HUES48 (cell line): ENCODE data around the gene CCDC3.
"Not testable (repeated sequence)": the region's sequence is repeated elsewhere in the genome, so short reads cannot be mapped to it uniquely, and the experiment has no call there.

ENCODE experiments used
- H3K27ac ChIP-seq: one replicate; pipeline ENCODE4 v1.7.0; 2013; ENCODE audit warnings: low read depth, low read length, inconsistent platforms
- H3K27me3 ChIP-seq: 2 replicates; pipeline ENCODE4 v1.6.1; 2013; ENCODE audit warnings: mild to moderate bottlenecking, low read length; ENCODE audit not compliant: control insufficient read depth, insufficient read depth
- H3K36me3 ChIP-seq: 2 replicates; pipeline ENCODE4 v1.6.1; 2013; ENCODE audit warnings: low read length; ENCODE audit not compliant: control insufficient read depth, insufficient read depth
- H3K4me1 ChIP-seq: 2 replicates; pipeline ENCODE4 v1.6.1; 2013; ENCODE audit warnings: mild to moderate bottlenecking, low read length; ENCODE audit not compliant: control insufficient read depth, insufficient read depth
- H3K4me3 ChIP-seq: 2 replicates; pipeline ENCODE4 v1.5.1; 2013; ENCODE audit warnings: mild to moderate bottlenecking, low read depth, low read length
- H3K9ac ChIP-seq: 2 replicates; pipeline ENCODE4 v1.6.1; 2013; ENCODE audit warnings: mild to moderate bottlenecking, low read depth, low read length, moderate library complexity
- H3K9me3 ChIP-seq: 2 replicates; pipeline ENCODE4 v1.6.1; 2013; ENCODE audit warnings: low read length; ENCODE audit not compliant: control insufficient read depth, insufficient read depth

Gene CCDC3

DNA sequence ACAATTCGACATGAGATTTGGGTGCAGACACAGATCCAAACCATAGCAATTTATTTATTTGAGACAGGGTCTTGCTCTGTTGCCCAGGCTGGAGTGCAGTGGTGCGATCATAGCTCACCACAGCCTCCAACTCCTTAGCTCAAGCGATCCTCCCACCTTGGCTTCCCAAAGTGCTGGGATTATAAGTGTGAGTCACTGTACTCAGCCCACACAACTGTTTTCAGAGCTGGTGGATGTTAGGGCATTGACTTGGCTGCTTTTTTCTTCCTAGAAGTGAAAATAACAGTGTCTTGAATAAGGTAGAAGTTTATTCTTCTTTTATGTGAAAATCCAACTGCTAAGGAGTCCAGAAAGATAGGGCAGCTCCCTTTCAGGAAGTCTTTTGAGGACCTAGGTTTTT, 132.1 kb downstream of the CCDC3 start:
- Histone ChIP-seq H3K4me1 (no peaks in the 10 kb centered on the region), H3K27ac (no peak overlapping the region), H3K27me3 (no peaks in the 10 kb centered on the region), H3K9ac (no peak overlapping the region), H3K36me3 (no peaks in the 10 kb centered on the region), H3K4me3 (no peak overlapping the region), H3K9me3 (no peaks in the 10 kb centered on the region)

DNA sequence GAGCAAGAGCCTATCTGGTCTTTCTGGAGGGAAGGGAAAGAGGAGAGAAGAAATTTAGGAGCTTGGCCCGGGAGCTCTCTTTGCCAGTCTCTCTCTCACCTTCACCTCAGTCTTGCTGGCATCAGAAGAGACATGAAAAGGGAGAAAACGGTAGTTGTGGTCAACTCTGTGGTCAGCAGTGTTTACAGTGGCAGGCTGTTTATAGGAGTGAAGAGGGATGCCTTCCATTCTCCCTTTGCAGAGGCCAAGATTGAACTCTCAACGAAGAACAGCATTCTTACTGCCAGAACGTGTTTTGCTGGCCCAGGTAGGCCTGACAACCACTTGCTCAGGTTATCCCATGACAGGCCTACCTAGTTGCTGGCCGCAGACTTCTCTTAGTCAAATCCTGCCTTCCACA, 133.3 kb downstream of the CCDC3 start:
- no peaks in the 10 kb centered on the region for H3K4me1 ChIP-seq
- no peak overlapping the region for H3K27ac ChIP-seq

DNA sequence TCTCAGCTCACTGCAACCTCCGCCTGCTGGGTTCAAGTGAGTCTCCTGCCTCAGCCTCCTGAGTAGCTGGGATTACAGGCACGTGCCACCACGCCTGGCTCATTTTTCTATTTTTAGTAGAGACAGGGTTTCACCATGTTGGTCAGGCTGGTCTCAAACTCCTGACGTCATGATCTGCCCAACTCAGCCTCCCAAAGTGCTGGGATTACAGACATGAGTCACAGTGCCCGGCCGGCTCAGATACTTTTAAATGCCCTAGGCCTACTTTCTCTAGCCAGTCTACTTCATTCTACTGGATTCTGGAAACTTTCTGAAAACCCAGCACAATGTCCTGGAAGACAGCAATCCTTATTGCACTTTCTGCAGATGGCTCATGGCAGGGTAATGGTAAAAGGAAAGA, 136.0 kb downstream of the CCDC3 start:
- not testable (repeated sequence) for H3K4me3 ChIP-seq, H3K9me3 ChIP-seq, H3K27ac ChIP-seq, H3K4me1 ChIP-seq, H3K9ac ChIP-seq, H3K36me3 ChIP-seq, H3K27me3 ChIP-seq

More for the DNA sequence above, 133.3 kb downstream of the CCDC3 start:
- Histone ChIP-seq H3K9ac (no peak overlapping the region), H3K36me3 (no peaks in the 10 kb centered on the region), H3K4me3 (no peak overlapping the region), H3K27me3 (no peaks in the 10 kb centered on the region), H3K9me3 (no peaks in the 10 kb centered on the region)

DNA sequence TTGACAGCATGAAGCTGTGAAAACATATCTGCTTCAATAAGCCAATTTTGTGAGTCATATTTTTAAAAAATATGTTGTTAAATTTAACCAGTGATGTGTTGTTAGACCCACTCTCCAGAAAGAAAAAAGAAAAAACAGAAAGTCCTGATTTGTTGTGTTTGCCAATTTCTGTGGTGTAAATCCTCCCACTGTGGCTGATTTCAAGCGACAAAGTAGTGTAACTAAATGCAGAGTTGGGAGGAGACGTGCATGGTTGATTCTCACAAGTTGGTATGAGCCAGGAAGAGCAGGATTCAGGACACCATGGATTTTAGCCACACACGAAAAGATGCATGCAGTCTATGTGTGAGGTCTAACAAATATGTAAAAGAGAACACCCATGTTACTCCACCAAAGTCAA, 139.1 kb downstream of the CCDC3 start:
- no peaks in the 10 kb centered on the region for H3K4me1 ChIP-seq
- no peaks in the 10 kb centered on the region for H3K36me3 ChIP-seq
- no peak overlapping the region for H3K27ac ChIP-seq
- H3K27me3 ChIP-seq: no peaks in the 10 kb centered on the region
- no peak overlapping the region for H3K4me3 ChIP-seq
- no peaks in the 10 kb centered on the region for H3K9me3 ChIP-seq
- H3K9ac ChIP-seq: no peak overlapping the region

DNA sequence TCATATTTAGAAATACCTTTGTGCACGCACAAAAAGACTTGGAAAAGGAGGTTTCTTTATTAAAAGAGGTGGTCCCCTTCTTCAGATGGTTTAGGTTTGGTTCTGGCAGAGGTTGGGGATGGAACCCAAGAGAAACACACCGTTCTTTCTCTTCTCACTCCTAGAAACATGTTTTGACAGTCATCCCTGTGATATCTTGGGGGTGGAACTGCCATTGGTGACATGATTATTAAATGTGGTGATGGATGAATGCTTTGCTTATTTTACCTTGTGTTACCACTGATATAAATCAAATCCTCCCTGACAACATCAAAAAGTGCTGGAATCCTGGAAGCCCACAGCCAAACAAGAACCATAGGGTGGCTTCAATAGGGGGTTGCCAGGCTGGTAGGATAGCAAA, 146.5 kb downstream of the CCDC3 start:
- no peak overlapping the region for H3K9ac ChIP-seq
- no peak overlapping the region for H3K4me3 ChIP-seq
- H3K36me3 ChIP-seq: no peaks in the 10 kb centered on the region
- H3K4me1 ChIP-seq: no peaks in the 10 kb centered on the region
- H3K27ac ChIP-seq: no peak overlapping the region
- H3K27me3 ChIP-seq: no peaks in the 10 kb centered on the region
- no peaks in the 10 kb centered on the region for H3K9me3 ChIP-seq

DNA sequence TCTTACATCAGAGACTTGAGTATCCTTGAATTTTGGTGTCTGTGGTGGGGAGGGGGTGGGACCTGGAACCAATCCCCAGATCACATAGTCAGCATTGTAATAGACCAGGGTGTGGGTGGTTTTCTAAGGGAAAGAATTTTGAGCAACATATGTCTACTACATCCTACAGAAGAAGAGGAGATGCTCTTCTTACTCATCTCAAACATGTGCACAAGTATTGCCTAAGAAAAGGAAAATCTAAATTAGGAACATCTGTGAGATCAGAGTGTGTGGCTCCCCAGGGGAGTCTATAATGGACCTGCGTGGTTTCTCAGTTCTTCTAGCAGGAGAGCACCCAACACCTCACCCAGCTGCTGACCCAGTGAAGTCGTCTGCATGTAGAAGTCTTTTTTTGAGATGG, 148.8 kb downstream of the CCDC3 start:
- no peaks in the 10 kb centered on the region for H3K9me3 ChIP-seq
- H3K4me1 ChIP-seq: no peaks in the 10 kb centered on the region
- H3K36me3 ChIP-seq: no peaks in the 10 kb centered on the region
- H3K27ac ChIP-seq: no peak overlapping the region
- no peak overlapping the region for H3K9ac ChIP-seq
- H3K4me3 ChIP-seq: no peak overlapping the region
- no peaks in the 10 kb centered on the region for H3K27me3 ChIP-seq

DNA sequence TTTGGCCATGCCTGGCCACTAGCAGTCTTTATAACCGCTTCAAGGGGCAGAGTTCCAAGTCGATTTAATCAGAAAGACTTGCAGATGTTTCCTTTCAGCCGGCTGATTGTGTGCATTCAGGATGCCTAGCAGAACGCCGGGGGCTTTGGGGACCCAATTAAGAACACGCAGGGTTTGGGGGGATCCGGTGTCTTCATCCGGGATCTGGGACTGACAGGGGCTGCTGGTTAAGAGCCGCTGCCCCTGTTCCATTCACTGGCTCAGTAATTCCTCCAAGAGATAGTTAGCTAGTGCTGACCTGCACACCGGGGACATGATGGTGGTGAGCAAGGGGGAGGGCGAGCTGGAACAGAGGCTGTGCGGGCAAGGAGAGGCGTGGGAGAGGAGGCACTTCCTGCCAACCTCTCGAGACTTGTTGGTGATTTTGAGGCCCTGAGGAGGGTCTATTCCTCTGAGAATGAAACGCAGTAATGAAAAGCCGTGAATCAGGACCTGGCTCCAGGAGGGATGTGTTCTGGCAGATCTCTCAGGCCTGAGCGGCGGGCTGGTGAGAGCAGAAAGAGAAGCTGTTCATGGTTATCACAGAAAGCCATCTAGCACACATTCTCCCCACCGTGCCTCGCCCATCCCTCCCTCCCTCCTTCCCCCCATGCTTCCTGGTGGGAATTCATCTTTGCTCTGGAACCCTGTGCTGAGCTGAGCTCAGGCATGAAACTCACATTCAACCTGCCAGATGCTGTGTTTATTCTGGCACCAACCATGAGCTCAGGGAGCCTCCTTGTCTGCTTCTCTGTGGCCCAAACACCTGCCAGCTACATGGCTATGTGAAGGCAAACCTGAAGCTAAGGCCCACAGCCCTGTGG, 152.0 kb downstream of the CCDC3 start:
- Histone ChIP-seq H3K27me3 (no peaks in the 10 kb centered on the region), H3K27ac (no peak overlapping the region), H3K4me1 (peaks cover 5% of the 10 kb centered on the region; the same call in 1 of the 2 replicates), H3K9me3 (no peaks in the 10 kb centered on the region), H3K9ac (no peak overlapping the region), H3K4me3 (no peak overlapping the region), H3K36me3 (no peaks in the 10 kb centered on the region)

DNA sequence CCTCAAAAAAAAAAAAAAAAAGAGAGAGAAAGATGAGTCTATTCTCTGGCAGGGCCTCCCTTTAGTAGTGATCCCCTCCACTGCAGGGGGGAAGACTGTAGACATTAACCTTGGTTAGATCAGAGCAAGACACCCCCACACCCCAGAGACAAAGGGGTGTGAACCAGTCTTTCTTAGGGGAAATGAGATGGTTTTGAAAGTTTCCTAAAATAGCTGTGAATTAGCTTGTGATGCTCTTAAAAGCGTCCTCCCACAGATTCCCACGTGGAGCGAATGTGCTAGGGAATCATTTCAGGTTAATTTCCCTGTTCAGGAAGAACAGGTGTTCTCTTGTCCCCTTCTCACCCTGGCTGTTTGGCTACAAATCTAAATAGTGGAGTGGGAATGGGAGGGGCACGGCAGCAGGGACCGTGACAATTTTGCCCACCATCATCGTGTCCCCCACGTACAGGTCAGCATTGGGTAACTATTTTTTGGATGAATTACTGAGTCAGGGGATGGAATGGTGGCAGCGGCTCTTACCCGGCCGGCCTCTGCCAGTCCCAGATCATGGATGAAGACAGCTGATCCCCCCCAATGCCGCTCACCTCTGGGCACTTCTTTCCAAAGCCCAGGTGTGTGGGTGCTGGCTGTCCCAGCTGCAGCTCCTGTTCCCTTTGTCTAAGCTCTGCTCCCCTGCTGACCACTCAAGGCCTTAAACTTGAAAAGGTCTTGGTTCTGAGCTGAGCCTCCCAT, 152.9 kb downstream of the CCDC3 start:
- Histone ChIP-seq H3K9me3 (no peaks in the 10 kb centered on the region), H3K4me3 (no peak overlapping the region), H3K4me1 (peaks cover 5% of the 10 kb centered on the region; the same call in 1 of the 2 replicates), H3K36me3 (no peaks in the 10 kb centered on the region), H3K27me3 (no peaks in the 10 kb centered on the region), H3K9ac (no peak overlapping the region), H3K27ac (no peak overlapping the region)

DNA sequence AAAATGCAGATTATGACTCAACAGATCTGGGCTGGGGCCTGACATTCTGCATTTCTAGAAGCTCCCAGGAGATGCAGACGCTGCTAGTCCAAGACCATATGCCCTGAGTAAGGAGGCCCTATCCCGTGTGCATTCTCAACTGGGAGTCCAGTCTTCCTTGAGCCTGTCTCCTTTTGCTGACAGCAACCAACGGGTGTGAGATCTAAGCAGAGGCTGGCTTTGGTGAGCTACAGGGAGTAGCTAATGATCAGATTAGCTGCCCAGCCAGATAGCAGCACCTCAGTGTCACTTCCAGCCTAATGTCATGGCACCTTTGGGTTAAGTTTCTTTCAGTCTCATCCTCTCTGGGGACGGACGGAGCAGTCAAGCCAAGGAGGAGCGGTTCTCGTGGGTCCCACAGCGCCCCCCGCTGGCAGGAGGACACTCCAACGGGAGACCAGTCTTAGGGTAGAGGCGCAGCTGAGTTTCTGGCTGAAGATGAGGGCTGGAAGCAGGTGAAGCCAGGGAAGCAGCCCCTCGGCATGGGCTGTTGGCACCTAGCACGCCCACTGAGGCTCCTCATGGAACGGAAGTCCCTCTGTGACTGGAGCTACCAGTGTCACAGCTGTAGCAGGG, 154.0 kb downstream of the CCDC3 start:
- no peaks in the 10 kb centered on the region for H3K27me3 ChIP-seq
- no peaks in the 10 kb centered on the region for H3K9me3 ChIP-seq
- peaks cover 5% of the 10 kb centered on the region; the same call in 1 of the 2 replicates for H3K4me1 ChIP-seq
- no peaks in the 10 kb centered on the region for H3K36me3 ChIP-seq
- no peak overlapping the region for H3K27ac ChIP-seq
- no peak overlapping the region for H3K9ac ChIP-seq
- H3K4me3 ChIP-seq: no peak overlapping the region

DNA sequence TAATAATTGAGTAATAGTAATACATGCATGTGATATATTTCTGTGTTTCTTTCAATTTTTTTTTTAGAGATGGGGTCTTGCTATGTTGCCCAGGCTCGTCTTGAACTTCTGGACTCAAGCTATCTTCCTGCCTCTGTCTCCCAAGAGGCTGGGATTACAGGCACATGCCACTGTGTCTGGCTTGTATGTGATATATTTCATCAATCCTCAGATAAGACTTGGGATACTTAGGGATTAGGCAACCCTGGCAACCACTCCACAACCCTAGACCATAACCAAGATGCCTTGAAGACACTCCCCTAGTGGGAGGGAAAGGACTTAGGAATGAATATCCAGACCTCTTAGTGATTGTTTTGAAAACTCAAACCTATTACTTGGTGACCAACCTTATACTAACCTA, 154.8 kb downstream of the CCDC3 start:
- no peaks in the 10 kb centered on the region for H3K36me3 ChIP-seq
- H3K4me3 ChIP-seq: no peak overlapping the region
- no peak overlapping the region for H3K9ac ChIP-seq
- H3K27me3 ChIP-seq: no peaks in the 10 kb centered on the region
- no peak overlapping the region for H3K27ac ChIP-seq
- no peaks in the 10 kb centered on the region for H3K9me3 ChIP-seq
- peaks cover 5% of the 10 kb centered on the region; the same call in 1 of the 2 replicates for H3K4me1 ChIP-seq
